ENCODE measurements around the gene LDAH. TPM values are rescaled to one million over a fixed set of nuclear protein-coding genes. Genes with fewer than 3 reads are reported as not detected.
A peak's percentile ranks its signal among the peaks of the same experiment; 100 is the strongest.

The LDAH gene
- total and polyA plus RNA-seq, 2 experiments from 2014 or later, result 12.1 to 37.5 TPM

DNA sequence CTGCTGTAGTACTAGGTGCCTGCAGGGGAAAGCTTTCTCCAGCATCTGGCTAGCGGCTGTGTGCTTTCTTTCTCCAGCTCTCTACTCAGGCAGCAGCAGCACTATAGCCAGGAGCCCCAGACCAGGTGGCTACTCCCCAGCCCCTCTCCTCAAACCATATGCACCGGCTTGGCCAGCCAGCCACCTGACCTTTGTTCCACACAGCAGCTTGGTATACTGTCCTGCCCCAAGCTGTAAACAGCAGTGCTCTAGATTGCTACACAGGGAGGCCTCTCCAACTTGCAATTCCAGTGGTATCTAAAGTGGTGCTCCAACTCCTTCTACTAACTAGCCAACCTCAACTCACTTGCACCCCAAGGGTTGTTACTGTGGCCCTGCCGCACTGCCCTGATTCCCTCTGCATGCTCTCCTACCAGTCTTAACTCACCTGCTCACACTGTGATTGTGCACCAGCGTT, 19.6 kb downstream of the LDAH start (continued):
- TF ChIP-seq, protein P1, sequence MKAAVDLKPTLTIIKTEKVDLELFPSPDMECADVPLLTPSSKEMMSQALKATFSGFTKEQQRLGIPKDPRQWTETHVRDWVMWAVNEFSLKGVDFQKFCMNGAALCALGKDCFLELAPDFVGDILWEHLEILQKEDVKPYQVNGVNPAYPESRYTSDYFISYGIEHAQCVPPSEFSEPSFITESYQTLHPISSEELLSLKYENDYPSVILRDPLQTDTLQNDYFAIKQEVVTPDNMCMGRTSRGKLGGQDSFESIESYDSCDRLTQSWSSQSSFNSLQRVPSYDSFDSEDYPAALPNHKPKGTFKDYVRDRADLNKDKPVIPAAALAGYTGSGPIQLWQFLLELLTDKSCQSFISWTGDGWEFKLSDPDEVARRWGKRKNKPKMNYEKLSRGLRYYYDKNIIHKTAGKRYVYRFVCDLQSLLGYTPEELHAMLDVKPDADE (IDR thresholded peaks at IDR 0.05), result no peak
- TF ChIP-seq NANOG (IDR thresholded peaks at IDR 0.05; ENCODE audit: borderline replicate concordance) (no peak), CREB1 (CRISPR knock-in tag; IDR thresholded peaks at IDR 0.05; ENCODE audit: low read depth) (no peak), ZNF114 (CRISPR knock-in tag; IDR thresholded peaks at IDR 0.05) (no peak), JUNB (IDR thresholded peaks at IDR 0.05; ENCODE audit: unreplicated experiment) (no peak)

DNA sequence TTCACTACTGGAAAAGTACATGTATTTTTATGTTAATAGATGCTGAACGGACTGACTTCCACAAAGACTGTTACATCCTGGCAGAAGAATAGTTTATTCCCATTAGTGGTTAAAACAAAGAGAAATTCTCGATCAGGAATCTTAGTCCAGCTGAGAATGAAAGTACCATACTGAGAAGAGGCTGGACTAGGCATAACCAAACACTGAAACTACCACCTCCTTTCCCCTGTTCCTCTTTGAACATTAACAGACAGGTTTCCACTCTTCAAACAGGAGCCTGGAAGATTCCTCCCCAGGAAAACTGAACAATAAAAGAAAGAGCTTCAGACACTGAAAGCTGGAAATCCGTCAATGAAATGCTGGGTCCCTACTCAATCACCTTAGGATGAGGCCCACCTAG, 25.8 kb downstream of the LDAH start:
- no peak overlapping the region for H3K4me3 Mint-ChIP-seq
- H3K27ac Mint-ChIP-seq, result no peak overlapping the region
- H3K79me2 ChIP-seq (replicated peaks; ENCODE audit: insufficient read depth), result peaks cover 12% of the 10 kb centered on the region
- peaks cover 5% of the 10 kb centered on the region; the same call in 1 of the 3 replicates for H3K9me3 Mint-ChIP-seq
- peaks cover 16% of the 10 kb centered on the region for H3K4me1 ChIP-seq (ENCODE audit: insufficient read depth)
- no peaks in the 10 kb centered on the region for H3K27me3 ChIP-seq (ENCODE audit: insufficient read depth)
- H3K27ac ChIP-seq (ENCODE audit: low read depth), result no peak overlapping the region
- DNase-seq (ENCODE audit: low spot score), result no peak
- H4K20me1 ChIP-seq (replicated peaks; ENCODE audit: insufficient read depth), result no peaks in the 10 kb centered on the region; the same call in 1 of the 2 replicates
- H3K4me2 ChIP-seq, result peak overlapping the region; percentile 44
- H3K4me1 Mint-ChIP-seq, result peaks cover 20% of the 10 kb centered on the region
- H3K9me2 ChIP-seq (ENCODE audit: insufficient read depth), result no peaks in the 10 kb centered on the region
- H3K27me3 Mint-ChIP-seq (ENCODE audit: insufficient read depth, low read depth, poor library complexity), result peaks cover 2% of the 10 kb centered on the region
- ATAC-seq, result no peak
- no peak overlapping the region for H3K4me3 ChIP-seq
- H3F3A ChIP-seq (replicated peaks; ENCODE audit: low read depth), result no peaks in the 10 kb centered on the region
- H3K36me3 ChIP-seq (ENCODE audit: insufficient read depth), result no peaks in the 10 kb centered on the region
- H2AFZ ChIP-seq, result no peak overlapping the region
- peaks cover 31% of the 10 kb centered on the region for H3K36me3 Mint-ChIP-seq (ENCODE audit: low read depth)
- TF ChIP-seq, protein P2, sequence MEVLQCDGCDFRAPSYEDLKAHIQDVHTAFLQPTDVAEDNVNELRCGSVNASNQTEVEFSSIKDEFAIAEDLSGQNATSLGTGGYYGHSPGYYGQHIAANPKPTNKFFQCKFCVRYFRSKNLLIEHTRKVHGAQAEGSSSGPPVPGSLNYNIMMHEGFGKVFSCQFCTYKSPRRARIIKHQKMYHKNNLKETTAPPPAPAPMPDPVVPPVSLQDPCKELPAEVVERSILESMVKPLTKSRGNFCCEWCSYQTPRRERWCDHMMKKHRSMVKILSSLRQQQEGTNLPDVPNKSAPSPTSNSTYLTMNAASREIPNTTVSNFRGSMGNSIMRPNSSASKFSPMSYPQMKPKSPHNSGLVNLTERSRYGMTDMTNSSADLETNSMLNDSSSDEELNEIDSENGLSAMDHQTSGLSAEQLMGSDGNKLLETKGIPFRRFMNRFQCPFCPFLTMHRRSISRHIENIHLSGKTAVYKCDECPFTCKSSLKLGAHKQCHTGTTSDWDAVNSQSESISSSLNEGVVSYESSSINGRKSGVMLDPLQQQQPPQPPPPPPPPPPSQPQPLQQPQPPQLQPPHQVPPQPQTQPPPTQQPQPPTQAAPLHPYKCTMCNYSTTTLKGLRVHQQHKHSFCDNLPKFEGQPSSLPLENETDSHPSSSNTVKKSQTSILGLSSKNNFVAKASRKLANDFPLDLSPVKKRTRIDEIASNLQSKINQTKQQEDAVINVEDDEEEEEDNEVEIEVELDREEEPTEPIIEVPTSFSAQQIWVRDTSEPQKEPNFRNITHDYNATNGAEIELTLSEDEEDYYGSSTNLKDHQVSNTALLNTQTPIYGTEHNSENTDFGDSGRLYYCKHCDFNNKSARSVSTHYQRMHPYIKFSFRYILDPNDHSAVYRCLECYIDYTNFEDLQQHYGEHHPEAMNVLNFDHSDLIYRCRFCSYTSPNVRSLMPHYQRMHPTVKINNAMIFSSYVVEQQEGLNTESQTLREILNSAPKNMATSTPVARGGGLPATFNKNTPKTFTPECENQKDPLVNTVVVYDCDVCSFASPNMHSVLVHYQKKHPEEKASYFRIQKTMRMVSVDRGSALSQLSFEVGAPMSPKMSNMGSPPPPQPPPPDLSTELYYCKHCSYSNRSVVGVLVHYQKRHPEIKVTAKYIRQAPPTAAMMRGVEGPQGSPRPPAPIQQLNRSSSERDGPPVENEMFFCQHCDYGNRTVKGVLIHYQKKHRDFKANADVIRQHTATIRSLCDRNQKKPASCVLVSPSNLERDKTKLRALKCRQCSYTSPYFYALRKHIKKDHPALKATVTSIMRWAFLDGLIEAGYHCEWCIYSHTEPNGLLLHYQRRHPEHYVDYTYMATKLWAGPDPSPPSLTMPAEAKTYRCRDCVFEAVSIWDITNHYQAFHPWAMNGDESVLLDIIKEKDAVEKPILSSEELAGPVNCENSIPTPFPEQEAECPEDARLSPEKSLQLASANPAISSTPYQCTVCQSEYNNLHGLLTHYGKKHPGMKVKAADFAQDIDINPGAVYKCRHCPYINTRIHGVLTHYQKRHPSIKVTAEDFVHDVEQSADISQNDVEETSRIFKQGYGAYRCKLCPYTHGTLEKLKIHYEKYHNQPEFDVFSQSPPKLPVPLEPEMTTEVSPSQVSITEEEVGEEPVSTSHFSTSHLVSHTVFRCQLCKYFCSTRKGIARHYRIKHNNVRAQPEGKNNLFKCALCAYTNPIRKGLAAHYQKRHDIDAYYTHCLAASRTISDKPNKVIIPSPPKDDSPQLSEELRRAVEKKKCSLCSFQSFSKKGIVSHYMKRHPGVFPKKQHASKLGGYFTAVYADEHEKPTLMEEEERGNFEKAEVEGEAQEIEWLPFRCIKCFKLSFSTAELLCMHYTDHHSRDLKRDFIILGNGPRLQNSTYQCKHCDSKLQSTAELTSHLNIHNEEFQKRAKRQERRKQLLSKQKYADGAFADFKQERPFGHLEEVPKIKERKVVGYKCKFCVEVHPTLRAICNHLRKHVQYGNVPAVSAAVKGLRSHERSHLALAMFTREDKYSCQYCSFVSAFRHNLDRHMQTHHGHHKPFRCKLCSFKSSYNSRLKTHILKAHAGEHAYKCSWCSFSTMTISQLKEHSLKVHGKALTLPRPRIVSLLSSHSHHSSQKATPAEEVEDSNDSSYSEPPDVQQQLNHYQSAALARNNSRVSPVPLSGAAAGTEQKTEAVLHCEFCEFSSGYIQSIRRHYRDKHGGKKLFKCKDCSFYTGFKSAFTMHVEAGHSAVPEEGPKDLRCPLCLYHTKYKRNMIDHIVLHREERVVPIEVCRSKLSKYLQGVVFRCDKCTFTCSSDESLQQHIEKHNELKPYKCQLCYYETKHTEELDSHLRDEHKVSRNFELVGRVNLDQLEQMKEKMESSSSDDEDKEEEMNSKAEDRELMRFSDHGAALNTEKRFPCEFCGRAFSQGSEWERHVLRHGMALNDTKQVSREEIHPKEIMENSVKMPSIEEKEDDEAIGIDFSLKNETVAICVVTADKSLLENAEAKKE (CRISPR knock-in tag; IDR thresholded peaks at IDR 0.05), result no peak
- TF ChIP-seq, protein P3, sequence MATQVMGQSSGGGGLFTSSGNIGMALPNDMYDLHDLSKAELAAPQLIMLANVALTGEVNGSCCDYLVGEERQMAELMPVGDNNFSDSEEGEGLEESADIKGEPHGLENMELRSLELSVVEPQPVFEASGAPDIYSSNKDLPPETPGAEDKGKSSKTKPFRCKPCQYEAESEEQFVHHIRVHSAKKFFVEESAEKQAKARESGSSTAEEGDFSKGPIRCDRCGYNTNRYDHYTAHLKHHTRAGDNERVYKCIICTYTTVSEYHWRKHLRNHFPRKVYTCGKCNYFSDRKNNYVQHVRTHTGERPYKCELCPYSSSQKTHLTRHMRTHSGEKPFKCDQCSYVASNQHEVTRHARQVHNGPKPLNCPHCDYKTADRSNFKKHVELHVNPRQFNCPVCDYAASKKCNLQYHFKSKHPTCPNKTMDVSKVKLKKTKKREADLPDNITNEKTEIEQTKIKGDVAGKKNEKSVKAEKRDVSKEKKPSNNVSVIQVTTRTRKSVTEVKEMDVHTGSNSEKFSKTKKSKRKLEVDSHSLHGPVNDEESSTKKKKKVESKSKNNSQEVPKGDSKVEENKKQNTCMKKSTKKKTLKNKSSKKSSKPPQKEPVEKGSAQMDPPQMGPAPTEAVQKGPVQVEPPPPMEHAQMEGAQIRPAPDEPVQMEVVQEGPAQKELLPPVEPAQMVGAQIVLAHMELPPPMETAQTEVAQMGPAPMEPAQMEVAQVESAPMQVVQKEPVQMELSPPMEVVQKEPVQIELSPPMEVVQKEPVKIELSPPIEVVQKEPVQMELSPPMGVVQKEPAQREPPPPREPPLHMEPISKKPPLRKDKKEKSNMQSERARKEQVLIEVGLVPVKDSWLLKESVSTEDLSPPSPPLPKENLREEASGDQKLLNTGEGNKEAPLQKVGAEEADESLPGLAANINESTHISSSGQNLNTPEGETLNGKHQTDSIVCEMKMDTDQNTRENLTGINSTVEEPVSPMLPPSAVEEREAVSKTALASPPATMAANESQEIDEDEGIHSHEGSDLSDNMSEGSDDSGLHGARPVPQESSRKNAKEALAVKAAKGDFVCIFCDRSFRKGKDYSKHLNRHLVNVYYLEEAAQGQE (IDR thresholded peaks at IDR 0.05; ENCODE audit: unreplicated experiment), result no peak
- TF ChIP-seq, protein P1 (IDR thresholded peaks at IDR 0.05), result no peak
- TF ChIP-seq EZH2 (IDR thresholded peaks at IDR 0.05; ENCODE audit: low read depth, unreplicated experiment), result no peak
- TF ChIP-seq, protein P4, sequence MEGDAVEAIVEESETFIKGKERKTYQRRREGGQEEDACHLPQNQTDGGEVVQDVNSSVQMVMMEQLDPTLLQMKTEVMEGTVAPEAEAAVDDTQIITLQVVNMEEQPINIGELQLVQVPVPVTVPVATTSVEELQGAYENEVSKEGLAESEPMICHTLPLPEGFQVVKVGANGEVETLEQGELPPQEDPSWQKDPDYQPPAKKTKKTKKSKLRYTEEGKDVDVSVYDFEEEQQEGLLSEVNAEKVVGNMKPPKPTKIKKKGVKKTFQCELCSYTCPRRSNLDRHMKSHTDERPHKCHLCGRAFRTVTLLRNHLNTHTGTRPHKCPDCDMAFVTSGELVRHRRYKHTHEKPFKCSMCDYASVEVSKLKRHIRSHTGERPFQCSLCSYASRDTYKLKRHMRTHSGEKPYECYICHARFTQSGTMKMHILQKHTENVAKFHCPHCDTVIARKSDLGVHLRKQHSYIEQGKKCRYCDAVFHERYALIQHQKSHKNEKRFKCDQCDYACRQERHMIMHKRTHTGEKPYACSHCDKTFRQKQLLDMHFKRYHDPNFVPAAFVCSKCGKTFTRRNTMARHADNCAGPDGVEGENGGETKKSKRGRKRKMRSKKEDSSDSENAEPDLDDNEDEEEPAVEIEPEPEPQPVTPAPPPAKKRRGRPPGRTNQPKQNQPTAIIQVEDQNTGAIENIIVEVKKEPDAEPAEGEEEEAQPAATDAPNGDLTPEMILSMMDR (conservative IDR thresholded peaks at IDR 0.05; ENCODE audit: low read depth in 2 of 2), result no peak
- TF ChIP-seq POLR2AphosphoS5 (IDR thresholded peaks at IDR 0.05; ENCODE audit: low read depth), result no peak
- TF ChIP-seq EZH2phosphoT487 (IDR thresholded peaks at IDR 0.05; ENCODE audit: unreplicated experiment), result no peak
- TF ChIP-seq ZNF331 (CRISPR knock-in tag; IDR thresholded peaks at IDR 0.05; ENCODE audit: low read depth), result no peak

Data from GM23338 (cell line).